Hematopoietic multipotent progenitor cell treated with erythropoietin and hydrocortisone succinate and interleukin-3 and kit ligand, for 8 days (in vitro differentiated cells): ENCODE measurements around the gene ZNF157.

Source experiments
- DNase-seq: peaks from one replicate; pipeline ENCODE4 v3.0.0-alpha.2; 2015

Gene ZNF157

GRCh38 chrX:47448165-47448806 lies 77.9 kb downstream of the ZNF157 start:
- DNase-seq, result no peak

- no peak for DNase-seq
Observed at GRCh38 chrX:47452112-47452511, 81.7 kb downstream of the ZNF157 start.

GRCh38 chrX:47456080-47456479 lies 85.7 kb downstream of the ZNF157 start:
- DNase-seq, result no peak

- DNase-seq, result no peak
Observed at GRCh38 chrX:47458528-47458927, 88.2 kb downstream of the ZNF157 start.

GRCh38 chrX:47460561-47460960 lies 90.2 kb downstream of the ZNF157 start:
- DNase-seq, result no peak
